Urinary bladder (tissue), 4 donors: Measurements from ENCODE around the gene PCDHA3. TPM values are rescaled to one million over a fixed set of nuclear protein-coding genes. Genes with fewer than 3 reads are reported as not detected.
"Not testable (repeated sequence)": the region's sequence is repeated elsewhere in the genome, so short reads cannot be mapped to it uniquely, and the experiment has no call there.

Source experiments
- DNase-seq: peaks from one replicate; pipeline ENCODE4 v3.0.0-alpha.2; 2015; ENCODE audit errors: extremely low spot score
- H3K27ac ChIP-seq: one replicate; pipeline ENCODE4 v1.5.1; 2013; ENCODE audit warnings: low read depth, mild to moderate bottlenecking, moderate library complexity
- H3K36me3 ChIP-seq: one replicate; pipeline ENCODE4 v1.6.1; 2013; ENCODE audit warnings: mild to moderate bottlenecking, moderate library complexity; ENCODE audit not compliant: insufficient read depth
- H3K4me1 ChIP-seq: one replicate; pipeline ENCODE4 v1.6.1; 2013; ENCODE audit warnings: mild to moderate bottlenecking, moderate library complexity; ENCODE audit not compliant: insufficient read depth
- H3K4me3 ChIP-seq: one replicate; pipeline ENCODE4 v1.5.1; 2013; ENCODE audit warnings: low read depth, low read length
- WGBS: extraction: QIAGEN DNeasy Blood & Tissue Kit; methylation state at CpG from one replicate; pipeline ENCODE4 v1.1.7; 2013; 5-methylcytosine and 5-hydroxymethylcytosine counted together
- polyA plus RNA-seq: library from polyadenylated mRNA; stranded (reverse); fragments of 200-250 nt; gene quantifications from one replicate; pipeline ENCODE4 v1.2.3, GENCODE V29; 2013
- total RNA-seq: library from RNA; depleted of rRNA; stranded (reverse); fragments of >200 nt; gene quantifications from one replicate; pipeline ENCODE4 v1.2.3, GENCODE V29; 2014
- donor health status: healthy with polysubstance abuse.
- donor health status: healthy.

The PCDHA3 gene
- total and polyA plus RNA-seq, 2 donors: 0.41 to 0.63 TPM

DNA sequence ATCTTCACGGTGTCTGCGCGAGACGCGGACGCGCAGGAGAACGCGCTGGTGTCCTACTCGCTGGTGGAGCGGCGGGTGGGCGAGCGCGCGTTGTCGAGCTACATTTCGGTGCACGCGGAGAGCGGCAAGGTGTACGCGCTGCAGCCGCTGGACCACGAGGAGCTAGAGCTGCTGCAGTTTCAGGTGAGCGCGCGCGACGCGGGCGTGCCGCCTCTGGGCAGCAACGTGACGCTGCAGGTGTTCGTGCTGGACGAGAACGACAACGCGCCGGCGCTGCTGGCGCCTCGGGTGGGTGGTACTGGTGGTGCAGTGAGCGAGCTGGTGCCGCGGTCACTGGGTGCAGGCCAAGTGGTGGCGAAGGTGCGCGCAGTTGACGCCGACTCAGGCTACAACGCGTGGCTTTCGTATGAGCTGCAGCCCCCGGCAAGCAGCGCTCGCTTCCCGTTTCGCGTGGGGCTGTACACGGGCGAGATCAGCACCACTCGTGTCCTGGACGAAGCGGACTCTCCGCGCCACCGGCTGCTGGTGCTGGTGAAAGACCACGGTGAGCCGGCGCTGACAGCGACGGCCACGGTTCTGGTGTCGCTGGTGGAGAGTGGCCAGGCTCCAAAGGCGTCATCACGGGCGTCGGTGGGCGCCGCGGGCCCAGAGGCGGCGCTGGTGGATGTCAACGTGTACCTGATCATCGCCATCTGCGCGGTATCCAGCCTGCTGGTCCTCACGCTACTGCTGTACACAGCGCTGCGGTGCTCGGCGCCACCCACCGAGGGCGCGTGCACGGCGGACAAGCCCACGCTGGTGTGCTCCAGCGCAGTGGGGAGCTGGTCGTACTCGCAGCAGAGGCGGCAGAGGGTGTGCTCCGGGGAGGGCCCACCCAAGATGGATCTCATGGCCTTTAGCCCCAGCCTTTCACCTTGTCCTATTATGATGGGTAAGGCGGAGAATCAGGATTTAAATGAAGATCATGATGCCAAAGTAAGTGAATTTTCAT lies 28.9 kb downstream of the PCDHA3 start:
- 43% methylated on average over 106 of the region's 106 CpGs for WGBS
- not testable (repeated sequence) for H3K4me3 ChIP-seq, DNase-seq, H3K4me1 ChIP-seq, H3K27ac ChIP-seq, H3K36me3 ChIP-seq

DNA sequence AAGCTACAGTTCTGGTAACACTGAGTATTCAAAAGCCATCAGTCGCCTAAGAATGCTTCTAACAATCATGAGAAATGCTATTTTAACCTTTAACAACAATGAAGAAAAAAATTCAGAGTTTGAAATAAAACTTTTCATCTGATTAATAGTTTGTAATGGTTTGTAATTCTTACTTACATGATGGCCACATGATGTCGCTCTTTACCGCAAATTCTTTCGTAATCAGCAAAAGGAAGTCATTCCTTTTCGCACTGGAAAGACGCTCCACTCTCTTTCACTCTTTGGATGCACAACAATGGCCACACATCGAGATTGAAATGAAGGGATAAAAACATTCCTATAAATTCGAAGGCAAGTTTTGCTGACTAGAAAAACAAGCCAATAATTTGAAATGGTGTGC lies 33.1 kb downstream of the PCDHA3 start, which contains the start of gene PCDHA7:
TSS of gene PCDHA7 (plus strand) at position 277 of the 400 bp plus-strand sequence. CDS start at position 392, 115 bp downstream.
- H3K36me3 ChIP-seq: no peaks in the 10 kb centered on the region
- H3K4me1 ChIP-seq: no peaks in the 10 kb centered on the region
- 10% methylated on average over 8 of the region's 8 CpGs for WGBS
- H3K4me3 ChIP-seq: no peak within 1 kb of the TSS
- H3K27ac ChIP-seq: no peak within 1 kb of the TSS
- no peak for DNase-seq

DNA sequence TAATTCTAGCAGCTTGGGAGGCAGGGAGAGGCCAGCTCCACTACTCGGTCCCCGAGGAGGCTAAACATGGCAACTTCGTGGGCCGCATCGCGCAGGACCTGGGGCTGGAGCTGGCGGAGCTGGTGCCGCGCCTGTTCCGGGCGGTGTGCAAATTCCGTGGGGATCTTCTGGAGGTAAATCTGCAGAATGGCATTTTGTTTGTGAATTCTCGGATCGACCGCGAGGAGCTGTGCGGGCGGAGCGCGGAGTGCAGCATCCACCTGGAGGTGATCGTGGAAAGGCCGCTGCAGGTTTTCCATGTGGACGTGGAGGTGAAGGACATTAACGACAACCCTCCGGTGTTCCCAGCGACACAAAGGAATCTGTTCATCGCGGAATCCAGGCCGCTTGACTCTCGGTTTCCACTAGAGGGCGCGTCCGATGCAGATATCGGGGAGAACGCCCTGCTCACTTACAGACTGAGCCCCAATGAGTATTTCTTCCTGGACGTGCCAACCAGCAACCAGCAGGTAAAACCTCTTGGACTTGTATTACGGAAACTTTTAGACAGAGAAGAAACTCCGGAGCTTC lies 33.7 kb downstream of the PCDHA3 start:
- H3K4me3 ChIP-seq, H3K36me3 ChIP-seq, H3K4me1 ChIP-seq, DNase-seq, H3K27ac ChIP-seq: not testable (repeated sequence)
- 22% methylated on average over 26 of the region's 38 CpGs for WGBS

GRCh38 chr5:140835622-140836510 lies 35.0 kb downstream of the PCDHA3 start:
- WGBS: 44% methylated on average over 103 of the region's 103 CpGs
- H3K27ac ChIP-seq: no peak overlapping the region
- H3K4me1 ChIP-seq: no peaks in the 10 kb centered on the region
- no peaks in the 10 kb centered on the region for H3K36me3 ChIP-seq
- H3K4me3 ChIP-seq: no peak overlapping the region
- DNase-seq: no peak

GRCh38 chr5:140840978-140841962 lies 40.4 kb downstream of the PCDHA3 start, which contains the start of gene PCDHA8:
Gene PCDHA8, plus strand, starts transcription at chr5:140841187. Its CDS starts 135 bp downstream, at chr5:140841322.
- no peaks in the 10 kb centered on the region for H3K36me3 ChIP-seq
- H3K27ac ChIP-seq: no peak within 1 kb of the TSS
- no peaks in the 10 kb centered on the region for H3K4me1 ChIP-seq
- WGBS: 20% methylated on average over 47 of the region's 47 CpGs
- no peak for DNase-seq
- no peak within 1 kb of the TSS for H3K4me3 ChIP-seq

DNA sequence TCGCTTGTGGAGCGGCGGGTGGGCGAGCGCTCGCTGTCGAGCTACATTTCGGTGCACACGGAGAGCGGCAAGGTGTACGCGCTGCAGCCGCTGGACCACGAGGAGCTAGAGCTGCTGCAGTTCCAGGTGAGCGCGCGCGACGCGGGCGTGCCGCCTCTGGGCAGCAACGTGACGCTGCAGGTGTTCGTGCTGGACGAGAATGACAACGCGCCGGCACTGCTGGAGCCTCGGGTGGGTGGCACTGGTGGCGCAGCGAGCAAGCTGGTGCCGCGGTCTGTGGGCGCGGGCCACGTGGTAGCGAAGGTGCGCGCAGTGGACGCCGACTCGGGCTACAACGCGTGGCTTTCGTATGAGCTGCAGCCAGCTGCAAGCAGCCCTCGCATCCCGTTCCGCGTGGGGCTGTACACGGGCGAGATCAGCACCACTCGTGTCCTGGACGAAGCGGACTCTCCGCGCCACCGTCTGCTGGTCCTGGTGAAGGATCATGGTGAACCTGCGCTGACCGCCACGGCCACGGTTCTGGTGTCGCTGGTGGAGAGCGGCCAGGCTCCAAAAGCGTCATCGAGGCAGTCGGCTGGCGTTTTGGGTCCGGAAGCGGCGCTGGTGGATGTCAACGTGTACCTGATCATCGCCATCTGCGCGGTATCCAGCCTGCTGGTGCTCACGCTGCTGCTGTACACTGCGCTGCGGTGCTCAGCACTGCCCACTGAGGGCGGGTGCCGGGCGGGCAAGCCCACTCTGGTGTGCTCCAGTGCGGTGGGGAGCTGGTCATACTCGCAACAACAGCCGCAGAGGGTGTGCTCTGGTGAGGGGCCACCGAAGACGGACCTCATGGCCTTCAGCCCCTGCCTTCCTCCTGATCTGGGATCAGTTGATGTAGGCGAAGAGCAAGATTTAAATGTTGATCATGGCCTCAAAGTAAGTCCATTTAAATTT lies 42.2 kb downstream of the PCDHA3 start:
- Histone ChIP-seq H3K4me1 (no peaks in the 10 kb centered on the region), H3K36me3 (no peaks in the 10 kb centered on the region), H3K27ac (no peak overlapping the region), H3K4me3 (no peak overlapping the region)
- no peak for DNase-seq
- WGBS: 47% methylated on average over 86 of the region's 87 CpGs

DNA sequence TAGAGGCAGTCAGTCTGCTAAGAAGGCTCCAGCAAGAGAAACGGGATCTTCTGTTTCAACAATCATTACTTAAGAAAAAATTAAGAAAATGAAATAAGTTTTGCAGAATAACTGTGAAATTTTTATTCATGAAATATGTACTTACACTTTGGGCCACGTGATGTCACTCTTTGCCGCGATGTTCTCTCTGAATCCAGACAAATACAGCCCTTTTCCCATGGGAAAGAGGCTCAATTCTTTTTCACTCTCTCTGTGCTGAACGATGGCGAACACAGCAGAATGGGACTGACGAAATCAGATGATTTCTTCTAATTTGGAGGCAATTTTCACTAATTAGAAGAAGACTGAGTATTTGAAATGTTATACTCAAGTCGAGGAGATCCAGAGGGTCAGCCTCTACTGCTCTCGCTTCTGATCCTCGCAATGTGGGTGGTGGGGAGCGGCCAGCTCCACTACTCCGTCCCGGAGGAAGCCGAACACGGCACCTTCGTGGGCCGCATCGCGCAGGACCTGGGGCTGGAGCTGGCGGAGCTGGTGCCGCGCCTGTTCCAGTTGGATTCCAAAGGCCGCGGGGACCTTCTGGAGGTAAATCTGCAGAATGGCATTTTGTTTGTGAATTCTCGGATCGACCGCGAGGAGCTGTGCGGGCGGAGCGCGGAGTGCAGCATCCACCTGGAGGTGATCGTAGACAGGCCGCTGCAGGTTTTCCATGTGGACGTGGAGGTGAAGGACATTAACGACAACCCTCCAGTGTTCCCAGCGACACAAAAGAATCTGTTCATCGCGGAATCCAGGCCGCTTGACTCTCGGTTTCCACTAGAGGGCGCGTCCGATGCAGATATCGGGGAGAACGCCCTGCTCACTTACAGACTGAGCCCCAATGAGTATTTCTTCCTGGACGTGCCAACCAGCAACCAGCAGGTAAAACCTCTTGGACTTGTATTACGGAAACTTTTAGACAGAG lies 47.6 kb downstream of the PCDHA3 start, which contains the start of gene PCDHA9:
TSS of gene PCDHA9 (plus strand) at position 244 of the 964 bp plus-strand sequence. CDS start at position 358, 114 bp downstream.
- WGBS: 19% methylated on average over 46 of the region's 48 CpGs
- H3K36me3 ChIP-seq, H3K27ac ChIP-seq, H3K4me3 ChIP-seq, H3K4me1 ChIP-seq, DNase-seq: not testable (repeated sequence)

GRCh38 chr5:140849831-140850634 lies 49.2 kb downstream of the PCDHA3 start:
- not testable (repeated sequence) for H3K4me3 ChIP-seq, H3K36me3 ChIP-seq, H3K27ac ChIP-seq, DNase-seq, H3K4me1 ChIP-seq
- WGBS: 45% methylated on average over 101 of the region's 101 CpGs
